Ishikawa (cell line): Measurements from ENCODE around the gene CHST12.

ENCODE experiments used
- CEBPB ChIP-seq: IDR thresholded peaks from 2 replicates; pipeline ENCODE4 v1.6.1; 2012
- CREB1 ChIP-seq: IDR thresholded peaks from 2 replicates; pipeline ENCODE4 v1.6.1; 2012; ENCODE audit warnings: low read depth
- EGR1 ChIP-seq: IDR thresholded peaks from 2 replicates; pipeline ENCODE4 v1.6.1; 2012
- EP300 ChIP-seq: IDR thresholded peaks from 2 replicates; pipeline ENCODE4 v1.6.1; 2012; ENCODE audit warnings: borderline replicate concordance
- FOXM1 ChIP-seq: IDR thresholded peaks from 2 replicates; pipeline ENCODE4 v1.6.1; 2012; ENCODE audit warnings: low read depth, borderline replicate concordance
- NFIC ChIP-seq: IDR thresholded peaks from 2 replicates; pipeline ENCODE4 v1.6.1; 2012
- RAD21 ChIP-seq: IDR thresholded peaks from 2 replicates; pipeline ENCODE4 v1.6.1; 2012; ENCODE audit warnings: low read depth
- TAF1 ChIP-seq: IDR thresholded peaks from 2 replicates; pipeline ENCODE4 v1.6.1; 2012; ENCODE audit warnings: low read depth, mild to moderate bottlenecking
- TCF12 ChIP-seq: IDR thresholded peaks from 2 replicates; pipeline ENCODE4 v1.6.1; 2012; ENCODE audit warnings: low read depth
- TEAD4 ChIP-seq: IDR thresholded peaks from 2 replicates; pipeline ENCODE4 v1.6.1; 2012
- YY1 ChIP-seq: IDR thresholded peaks from 2 replicates; pipeline ENCODE4 v1.6.1; 2012; ENCODE audit warnings: low read depth
- ZBTB7A ChIP-seq: IDR thresholded peaks from 2 replicates; pipeline ENCODE4 v1.6.1; 2012; ENCODE audit warnings: low read depth
- TF ChIP-seq, protein P1 (sequence below): IDR thresholded peaks from 2 replicates; pipeline ENCODE4 v1.6.1; 2012
- TF ChIP-seq, protein P2 (sequence below): IDR thresholded peaks from 2 replicates; pipeline ENCODE4 v1.6.1; 2012; ENCODE audit warnings: low read depth, mild to moderate bottlenecking
- TF ChIP-seq, protein P3 (sequence below): IDR thresholded peaks from 2 replicates; pipeline ENCODE4 v1.6.1; 2012

The CHST12 gene

DNA sequence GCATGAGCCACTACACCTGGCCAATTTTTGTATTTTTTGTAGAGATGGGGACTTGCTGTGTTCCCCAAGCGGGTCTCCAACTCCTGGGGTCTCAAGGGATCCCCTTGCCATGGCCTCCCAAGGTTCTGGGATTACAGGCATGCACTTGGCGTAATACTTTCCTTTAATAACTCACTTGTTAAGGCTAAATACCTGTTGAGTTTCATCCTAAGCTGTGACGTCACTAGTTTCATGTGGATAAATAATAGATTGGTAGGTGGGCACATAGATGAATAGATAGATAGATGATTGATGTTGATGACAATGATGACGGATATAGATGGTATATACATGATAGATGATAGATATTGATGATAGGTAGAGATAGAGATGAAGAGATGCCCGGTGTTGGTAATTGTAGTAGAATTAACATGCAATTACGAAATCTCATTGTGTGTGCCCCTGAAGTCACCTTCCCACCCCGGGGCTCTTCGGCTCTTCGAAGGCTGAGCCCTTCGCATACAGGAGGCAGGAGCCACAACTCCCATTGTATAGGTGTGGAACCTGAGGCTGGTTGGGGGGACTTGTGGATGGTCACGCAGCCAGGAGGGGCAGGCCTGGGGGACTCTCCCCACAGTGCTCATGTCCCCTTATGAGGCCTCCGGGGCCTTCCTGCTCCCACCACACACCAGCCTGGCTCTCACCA, 70.2 kb downstream of the CHST12 start:
- TF ChIP-seq YY1: no peak
- TF ChIP-seq, protein P1, sequence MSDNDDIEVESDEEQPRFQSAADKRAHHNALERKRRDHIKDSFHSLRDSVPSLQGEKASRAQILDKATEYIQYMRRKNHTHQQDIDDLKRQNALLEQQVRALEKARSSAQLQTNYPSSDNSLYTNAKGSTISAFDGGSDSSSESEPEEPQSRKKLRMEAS: no peak
- no peak for TF ChIP-seq NFIC
- no peak for TF ChIP-seq TEAD4
- no peak for TF ChIP-seq FOXM1
- TF ChIP-seq, protein P2, sequence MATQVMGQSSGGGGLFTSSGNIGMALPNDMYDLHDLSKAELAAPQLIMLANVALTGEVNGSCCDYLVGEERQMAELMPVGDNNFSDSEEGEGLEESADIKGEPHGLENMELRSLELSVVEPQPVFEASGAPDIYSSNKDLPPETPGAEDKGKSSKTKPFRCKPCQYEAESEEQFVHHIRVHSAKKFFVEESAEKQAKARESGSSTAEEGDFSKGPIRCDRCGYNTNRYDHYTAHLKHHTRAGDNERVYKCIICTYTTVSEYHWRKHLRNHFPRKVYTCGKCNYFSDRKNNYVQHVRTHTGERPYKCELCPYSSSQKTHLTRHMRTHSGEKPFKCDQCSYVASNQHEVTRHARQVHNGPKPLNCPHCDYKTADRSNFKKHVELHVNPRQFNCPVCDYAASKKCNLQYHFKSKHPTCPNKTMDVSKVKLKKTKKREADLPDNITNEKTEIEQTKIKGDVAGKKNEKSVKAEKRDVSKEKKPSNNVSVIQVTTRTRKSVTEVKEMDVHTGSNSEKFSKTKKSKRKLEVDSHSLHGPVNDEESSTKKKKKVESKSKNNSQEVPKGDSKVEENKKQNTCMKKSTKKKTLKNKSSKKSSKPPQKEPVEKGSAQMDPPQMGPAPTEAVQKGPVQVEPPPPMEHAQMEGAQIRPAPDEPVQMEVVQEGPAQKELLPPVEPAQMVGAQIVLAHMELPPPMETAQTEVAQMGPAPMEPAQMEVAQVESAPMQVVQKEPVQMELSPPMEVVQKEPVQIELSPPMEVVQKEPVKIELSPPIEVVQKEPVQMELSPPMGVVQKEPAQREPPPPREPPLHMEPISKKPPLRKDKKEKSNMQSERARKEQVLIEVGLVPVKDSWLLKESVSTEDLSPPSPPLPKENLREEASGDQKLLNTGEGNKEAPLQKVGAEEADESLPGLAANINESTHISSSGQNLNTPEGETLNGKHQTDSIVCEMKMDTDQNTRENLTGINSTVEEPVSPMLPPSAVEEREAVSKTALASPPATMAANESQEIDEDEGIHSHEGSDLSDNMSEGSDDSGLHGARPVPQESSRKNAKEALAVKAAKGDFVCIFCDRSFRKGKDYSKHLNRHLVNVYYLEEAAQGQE: no peak
- TF ChIP-seq CEBPB: no peak
- TF ChIP-seq TCF12: no peak
- TF ChIP-seq EP300: no peak
- no peak for TF ChIP-seq ZBTB7A
- TF ChIP-seq CREB1: no peak
- TF ChIP-seq, protein P3, sequence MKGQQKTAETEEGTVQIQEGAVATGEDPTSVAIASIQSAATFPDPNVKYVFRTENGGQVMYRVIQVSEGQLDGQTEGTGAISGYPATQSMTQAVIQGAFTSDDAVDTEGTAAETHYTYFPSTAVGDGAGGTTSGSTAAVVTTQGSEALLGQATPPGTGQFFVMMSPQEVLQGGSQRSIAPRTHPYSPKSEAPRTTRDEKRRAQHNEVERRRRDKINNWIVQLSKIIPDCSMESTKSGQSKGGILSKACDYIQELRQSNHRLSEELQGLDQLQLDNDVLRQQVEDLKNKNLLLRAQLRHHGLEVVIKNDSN: no peak
- TF ChIP-seq EGR1: no peak
- no peak for TF ChIP-seq TAF1
- no peak for TF ChIP-seq RAD21

DNA sequence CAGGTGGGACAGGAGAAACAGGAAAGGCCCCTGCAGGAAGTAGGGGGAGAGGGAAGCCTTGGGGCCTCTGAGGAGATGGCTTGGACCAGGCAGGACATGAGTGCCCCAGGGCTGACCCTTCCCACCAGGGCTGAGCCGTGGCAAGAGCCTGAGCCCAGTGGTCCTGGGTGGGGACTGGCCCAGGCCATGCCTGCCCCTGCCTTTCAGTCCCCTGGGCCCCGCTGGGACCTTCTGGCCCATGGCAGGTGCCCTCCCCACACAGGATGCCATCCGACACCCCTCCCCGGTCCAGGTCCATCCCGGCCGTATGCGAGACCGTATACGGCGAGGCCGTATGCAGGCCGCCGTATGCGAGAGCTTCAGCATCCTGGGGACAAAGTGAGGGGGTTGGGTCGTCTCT, 70.8 kb downstream of the CHST12 start:
- TF ChIP-seq RAD21 (no peak), TCF12 (no peak), ZBTB7A (no peak), CREB1 (no peak), TAF1 (no peak), TEAD4 (no peak), FOXM1 (no peak), EGR1 (no peak), CEBPB (no peak), EP300 (no peak), NFIC (no peak), YY1 (no peak)
- TF ChIP-seq, protein P1: no peak
- TF ChIP-seq, protein P3: no peak
- TF ChIP-seq, protein P2: no peak

DNA sequence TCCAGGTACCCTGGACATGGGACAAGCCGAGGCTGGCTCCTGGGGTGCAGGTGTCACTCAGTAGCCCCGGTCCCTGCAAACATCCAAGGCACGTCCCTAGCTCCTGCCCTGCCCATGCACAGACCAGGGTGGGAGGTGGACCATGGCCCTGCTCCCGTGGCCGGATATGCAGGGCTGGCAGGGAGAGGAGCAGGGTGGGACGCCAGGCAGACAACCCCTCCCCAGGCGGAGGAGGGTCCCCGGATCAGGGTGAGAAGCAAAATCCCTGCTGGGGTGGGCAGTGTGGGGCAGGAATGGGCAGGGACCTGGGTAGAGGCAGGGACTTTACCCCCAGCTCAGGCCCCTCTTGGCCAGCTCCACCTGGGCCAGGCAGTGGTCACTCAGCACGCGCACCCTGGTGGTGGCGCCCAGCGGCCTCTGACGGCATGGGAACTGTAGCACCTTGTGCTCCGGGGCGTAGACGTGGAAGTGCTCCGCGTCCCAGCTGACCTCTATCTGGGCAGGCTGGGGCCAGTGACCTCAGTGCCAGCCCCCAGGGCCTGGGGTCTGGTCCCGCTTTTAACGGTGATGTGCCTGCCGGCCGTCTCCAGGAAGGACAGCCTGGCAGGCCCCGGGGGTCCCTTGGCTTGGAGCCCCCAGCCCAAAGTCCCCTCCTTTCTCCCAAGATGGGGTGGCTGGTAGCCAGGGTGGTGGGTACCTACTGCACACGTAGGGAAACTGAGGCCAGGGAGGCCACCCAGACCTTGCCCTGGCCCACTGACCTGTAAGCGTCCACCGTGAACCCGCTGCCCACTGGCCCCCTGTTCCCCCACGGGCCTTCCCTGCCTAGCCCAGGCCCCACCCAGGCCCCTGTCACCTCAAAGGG, 71.6 kb downstream of the CHST12 start:
- TF ChIP-seq, protein P1: no peak
- TF ChIP-seq RAD21 (no peak), ZBTB7A (no peak), EP300 (no peak), NFIC (no peak), FOXM1 (no peak)
- TF ChIP-seq, protein P2: no peak

DNA sequence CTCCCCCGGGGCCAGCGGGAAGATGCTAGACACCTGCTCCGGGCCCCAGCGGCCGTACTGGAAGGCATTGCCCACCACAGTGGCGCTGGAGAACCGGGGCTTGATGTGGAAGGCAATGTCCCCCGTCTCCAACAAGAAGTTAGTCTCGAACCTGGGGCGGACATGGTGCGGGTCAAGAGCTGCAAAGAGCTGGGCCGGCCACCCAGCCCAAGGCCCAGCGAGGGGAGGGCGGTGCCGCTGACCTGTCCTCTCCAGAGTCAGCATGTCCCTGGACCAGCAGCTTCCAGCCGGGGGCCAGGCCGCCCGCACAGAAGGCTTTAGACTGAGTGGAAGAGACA, 72.2 kb downstream of the CHST12 start:
- TF ChIP-seq RAD21: no peak
- no peak for TF ChIP-seq FOXM1
- no peak for TF ChIP-seq TAF1
- TF ChIP-seq NFIC: no peak
- TF ChIP-seq CEBPB: no peak
- no peak for TF ChIP-seq TEAD4
- TF ChIP-seq CREB1: no peak
- no peak for TF ChIP-seq EGR1
- TF ChIP-seq, protein P1: no peak
